Loucy (cell line): ENCODE data around the gene MCTP2.

Experiments used
- H2AFZ ChIP-seq: fragments of 200-600 bp; sonication (generic); 2 replicates; pipeline ENCODE4 v1.6.0; 2016; ENCODE audit warnings: antibody characterized with exemption, mild to moderate bottlenecking, low read length, moderate library complexity
- H3F3A ChIP-seq: fragments of 200-600 bp; 2 replicates; pipeline ENCODE4 v1.6.0; 2016; ENCODE audit warnings: antibody characterized with exemption, low read depth, mild to moderate bottlenecking
- H3K27me3 ChIP-seq: fragments of 200-600 bp; sonication (generic); 2 replicates; pipeline ENCODE4 v1.6.1; 2014; ENCODE audit warnings: low read length, mild to moderate bottlenecking; ENCODE audit not compliant: insufficient read depth, poor library complexity, severe bottlenecking
- H3K36me3 ChIP-seq: fragments of 200-600 bp; sonication (generic); 2 replicates; pipeline ENCODE4 v1.6.1; 2016; ENCODE audit warnings: low read length; ENCODE audit not compliant: insufficient read depth
- H3K4me1 ChIP-seq: fragments of 200-600 bp; sonication (generic); 2 replicates; pipeline ENCODE4 v1.5.1; 2014; ENCODE audit warnings: low read length, mild to moderate bottlenecking; ENCODE audit not compliant: insufficient read depth, poor library complexity, severe bottlenecking
- H3K4me2 ChIP-seq: fragments of 200-600 bp; sonication (generic); 2 replicates; pipeline ENCODE4 v1.6.0; 2014; ENCODE audit warnings: antibody characterized with exemption, low read length, low read depth, mild to moderate bottlenecking; ENCODE audit not compliant: poor library complexity, severe bottlenecking
- H3K4me3 ChIP-seq: fragments of 200-600 bp; sonication (generic); 2 replicates; pipeline ENCODE4 v1.5.1; 2014; ENCODE audit warnings: low read length, mild to moderate bottlenecking, mixed read lengths; ENCODE audit not compliant: poor library complexity, severe bottlenecking
- H3K79me2 ChIP-seq: fragments of 200-600 bp; sonication (generic); 2 replicates; pipeline ENCODE4 v1.6.1; 2014; ENCODE audit warnings: low read length; ENCODE audit not compliant: insufficient read depth
- H3K9ac ChIP-seq: fragments of 200-600 bp; sonication (generic); 2 replicates; pipeline ENCODE4 v1.6.0; 2014; ENCODE audit warnings: mild to moderate bottlenecking, low read depth, low read length, moderate library complexity; ENCODE audit not compliant: poor library complexity, severe bottlenecking
- H3K9me2 ChIP-seq: fragments of 200-600 bp; sonication (generic); replicated peaks from 2 replicates; pipeline ENCODE4 v1.6.1; 2016; ENCODE audit warnings: low read depth, low read length, mixed read lengths
- H3K9me3 ChIP-seq: fragments of 200-600 bp; sonication (generic); 2 replicates; pipeline ENCODE4 v1.6.1; 2014; ENCODE audit warnings: mild to moderate bottlenecking, antibody characterized with exemption, low read length, low read depth; ENCODE audit not compliant: insufficient read depth
- H4K20me1 ChIP-seq: fragments of 200-600 bp; sonication (generic); 2 replicates; pipeline ENCODE4 v1.6.0; 2014; ENCODE audit warnings: antibody characterized with exemption, low read length, mild to moderate bottlenecking; ENCODE audit not compliant: insufficient read depth, poor library complexity, severe bottlenecking
- CTCF ChIP-seq: fragments of 200-600 bp; sonication (generic); conservative IDR thresholded peaks from 2 replicates; pipeline ENCODE4 v1.5.1; 2014; ENCODE audit warnings: mild to moderate bottlenecking, antibody characterized with exemption, low read length
- EZH2phosphoT487 ChIP-seq: fragments of 200-600 bp; IDR thresholded peaks from 2 replicates; pipeline ENCODE4 v1.6.1; 2018; ENCODE audit warnings: antibody characterized with exemption, mild to moderate bottlenecking, moderate library complexity, borderline replicate concordance

MCTP2 gene

GRCh38 chr15:94314639-94315038 is 83.3 kb downstream of the MCTP2 start:
- Histone ChIP-seq H3K79me2 (peaks cover 96% of the 10 kb centered on the region), H3K4me2 (no peak overlapping the region), H3K4me1 (peaks cover 30% of the 10 kb centered on the region), H3K9me3 (no peaks in the 10 kb centered on the region), H3F3A (no peaks in the 10 kb centered on the region; the same call in 1 of the 2 replicates), H3K9me2 (no peaks in the 10 kb centered on the region), H3K9ac (no peak overlapping the region), H4K20me1 (peaks cover 88% of the 10 kb centered on the region), H2AFZ (no peak overlapping the region), H3K4me3 (no peak overlapping the region), H3K36me3 (peaks cover 87% of the 10 kb centered on the region), H3K27me3 (no peaks in the 10 kb centered on the region)
- no peak for TF ChIP-seq CTCF

DNA sequence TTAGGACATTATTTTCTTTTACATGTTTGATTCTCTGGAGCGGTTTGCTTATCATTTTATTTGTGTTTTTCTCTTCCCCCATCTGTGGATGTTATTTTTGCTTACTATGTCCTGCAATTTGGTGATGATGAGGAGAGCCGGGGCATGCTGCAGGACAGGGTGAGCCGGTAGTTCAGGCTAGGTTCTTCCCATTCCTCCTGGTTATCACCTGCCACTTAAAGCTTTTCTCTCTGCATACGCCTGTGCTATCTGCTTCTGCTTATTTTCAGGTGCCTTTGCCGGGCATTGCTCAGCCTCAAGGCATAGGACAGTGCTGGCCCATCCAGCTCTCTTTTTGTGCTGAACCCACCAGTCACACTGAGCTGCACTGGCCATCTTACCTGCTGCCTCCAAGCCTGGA is 85.8 kb downstream of the MCTP2 start:
- Histone ChIP-seq H3K79me2 (peaks cover 85% of the 10 kb centered on the region), H3F3A (no peaks in the 10 kb centered on the region; the same call in 1 of the 2 replicates), H3K36me3 (peaks cover 91% of the 10 kb centered on the region), H3K4me2 (no peak overlapping the region), H3K9ac (no peak overlapping the region), H4K20me1 (peaks cover 70% of the 10 kb centered on the region), H3K4me1 (peaks cover 18% of the 10 kb centered on the region), H3K4me3 (no peak overlapping the region), H2AFZ (no peak overlapping the region), H3K9me3 (no peaks in the 10 kb centered on the region), H3K27me3 (no peaks in the 10 kb centered on the region), H3K9me2 (no peaks in the 10 kb centered on the region)
- no peak for TF ChIP-seq CTCF
- no peak for TF ChIP-seq EZH2phosphoT487

DNA sequence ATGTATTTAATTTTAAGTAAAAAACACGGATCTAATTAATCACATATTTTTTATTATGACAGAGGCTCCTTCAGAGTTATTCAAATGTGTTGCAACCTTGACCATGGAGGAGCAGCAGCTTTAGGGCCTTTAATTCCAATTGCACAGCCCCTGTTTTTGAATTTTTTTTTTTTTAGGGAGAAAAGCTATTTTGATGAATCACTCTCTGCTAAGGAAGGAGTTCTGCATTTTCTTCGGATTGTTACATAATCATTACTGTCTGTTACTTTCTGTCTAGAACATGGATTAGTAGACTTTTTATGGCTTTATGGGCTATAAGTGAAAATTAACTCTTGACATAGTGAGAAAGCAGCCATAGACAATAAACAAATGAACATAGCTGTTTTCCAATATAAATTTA is 90.8 kb downstream of the MCTP2 start:
- Histone ChIP-seq H3F3A (no peaks in the 10 kb centered on the region; the same call in 1 of the 2 replicates), H3K36me3 (peaks cover 76% of the 10 kb centered on the region), H3K9me2 (no peaks in the 10 kb centered on the region), H3K9me3 (no peaks in the 10 kb centered on the region), H3K4me1 (peaks cover 16% of the 10 kb centered on the region), H3K79me2 (peaks cover 76% of the 10 kb centered on the region), H2AFZ (no peak overlapping the region), H3K27me3 (no peaks in the 10 kb centered on the region), H3K9ac (no peak overlapping the region), H4K20me1 (peaks cover 60% of the 10 kb centered on the region), H3K4me2 (no peak overlapping the region), H3K4me3 (no peak overlapping the region)
- TF ChIP-seq EZH2phosphoT487: no peak
- no peak for TF ChIP-seq CTCF
